HEK293 (cell line): ENCODE results near the gene PSMD6.
A peak's percentile ranks its signal among the peaks of the same experiment; 100 is the strongest.

ENCODE experiments used
- CTCF ChIA-PET: fragments of 350-600 bp; formaldehyde crosslinking; extraction: SDS; loops from one replicate; lab custom pipeline; 2021; ENCODE audit warnings: antibody characterized with exemption; lab: Yijun Ruan, JAX
- POLR2A ChIA-PET: fragments of 300-600 bp; formaldehyde crosslinking; extraction: SDS; loops from one replicate; lab custom pipeline; 2020; ENCODE audit warnings: antibody characterized with exemption, inconsistent platforms; lab: Yijun Ruan, JAX
- H3K27ac ChIP-seq: fragments of 200-500 bp; sonication (Bioruptor generic); 2 replicates; pipeline ENCODE4 v1.5.1; 2014; ENCODE audit warnings: low read depth, low read length, control low read depth, inconsistent platforms; ENCODE audit errors: extremely low read depth
- H3K36me3 ChIP-seq, 2 experiments: fragments of 200-500 bp in 1 of 2; sonication (Bioruptor generic) in 1 of 2; 1 replicate in 1 of 2; 2 replicates in 1 of 2; pipeline ENCODE4 v1.5.1; 2014 to 2017; ENCODE audit warnings: inconsistent platforms in 2 of 2, low read length in 2 of 2; ENCODE audit not compliant: control insufficient read depth in 2 of 2, insufficient read depth in 1 of 2
- H3K4me1 ChIP-seq: fragments of 200-500 bp; sonication (Bioruptor generic); 2 replicates; pipeline ENCODE4 v1.5.1; 2014; ENCODE audit warnings: mild to moderate bottlenecking, low read length, inconsistent platforms; ENCODE audit not compliant: control insufficient read depth, insufficient read depth
- H3K4me3 ChIP-seq: 2 replicates; pipeline ENCODE4 v1.5.1; 2011; ENCODE audit warnings: low read depth, mild to moderate bottlenecking, control low read depth, low read length, moderate library complexity
- H3K9me3 ChIP-seq: fragments of 200-500 bp; sonication (Bioruptor generic); 2 replicates; pipeline ENCODE4 v1.5.1; 2014; ENCODE audit warnings: low read depth, low read length, inconsistent platforms; ENCODE audit not compliant: control insufficient read depth, insufficient read depth
- FEZF1 ChIP-seq: fragments of 450-650 bp; formaldehyde crosslinking; IDR thresholded peaks from 2 replicates; pipeline ENCODE4 v1.5.1; 2016; ENCODE audit warnings: missing biosample characterization, missing genetic modification characterization
- MYNN ChIP-seq: fragments of 450-650 bp; formaldehyde crosslinking; IDR thresholded peaks from 2 replicates; pipeline ENCODE4 v1.5.1; 2016; ENCODE audit warnings: missing biosample characterization, missing genetic modification characterization, borderline replicate concordance
- ZBTB20 ChIP-seq: fragments of 450-650 bp; formaldehyde crosslinking; IDR thresholded peaks from 2 replicates; pipeline ENCODE4 v1.5.1; 2016; ENCODE audit warnings: missing biosample characterization, missing genetic modification characterization
- ZBTB8A ChIP-seq: fragments of 450-650 bp; formaldehyde crosslinking; IDR thresholded peaks from 2 replicates; pipeline ENCODE4 v1.5.1; 2016; ENCODE audit warnings: missing biosample characterization, missing genetic modification characterization
- ZEB2 ChIP-seq: fragments of 450-650 bp; formaldehyde crosslinking; IDR thresholded peaks from 2 replicates; pipeline ENCODE4 v1.5.1; 2016; ENCODE audit warnings: missing biosample characterization, missing genetic modification characterization
- ZFP37 ChIP-seq: fragments of 450-650 bp; formaldehyde crosslinking; IDR thresholded peaks from 2 replicates; pipeline ENCODE4 v1.5.1; 2016; ENCODE audit warnings: missing biosample characterization, missing genetic modification characterization
- ZNF10 ChIP-seq: fragments of 450-650 bp; formaldehyde crosslinking; IDR thresholded peaks from 2 replicates; pipeline ENCODE4 v1.5.1; 2017; ENCODE audit warnings: missing biosample characterization, missing genetic modification characterization
- ZNF138 ChIP-seq: fragments of 450-650 bp; formaldehyde crosslinking; IDR thresholded peaks from 2 replicates; pipeline ENCODE4 v1.5.1; 2016; ENCODE audit warnings: missing biosample characterization, missing genetic modification characterization, borderline replicate concordance
- ZNF211 ChIP-seq: fragments of 450-650 bp; formaldehyde crosslinking; IDR thresholded peaks from 2 replicates; pipeline ENCODE4 v1.5.1; 2016; ENCODE audit warnings: low read depth, missing biosample characterization, missing genetic modification characterization
- ZNF324 ChIP-seq: fragments of 450-650 bp; formaldehyde crosslinking; IDR thresholded peaks from 2 replicates; pipeline ENCODE4 v1.5.1; 2016; ENCODE audit warnings: missing biosample characterization, missing genetic modification characterization
- ZNF626 ChIP-seq: fragments of 450-650 bp; sonication (Bioruptor Pico); formaldehyde crosslinking; IDR thresholded peaks from 2 replicates; pipeline ENCODE4 v1.5.1; 2018; ENCODE audit warnings: missing biosample characterization, missing genetic modification characterization, inconsistent platforms
- ZNF664 ChIP-seq: fragments of 450-650 bp; formaldehyde crosslinking; IDR thresholded peaks from 2 replicates; pipeline ENCODE4 v1.5.1; 2016; ENCODE audit warnings: missing biosample characterization, missing genetic modification characterization
- TF ChIP-seq, protein P1 (sequence below): fragments of 450-650 bp; formaldehyde crosslinking; IDR thresholded peaks from 2 replicates; pipeline ENCODE4 v1.5.1; 2016; ENCODE audit warnings: missing biosample characterization, missing genetic modification characterization
- TF ChIP-seq, protein P2 (sequence below): fragments of 450-650 bp; formaldehyde crosslinking; IDR thresholded peaks from 2 replicates; pipeline ENCODE4 v1.5.1; 2016; ENCODE audit warnings: missing biosample characterization, missing genetic modification characterization
- TF ChIP-seq, protein P3 (sequence below): fragments of 450-650 bp; formaldehyde crosslinking; IDR thresholded peaks from 2 replicates; pipeline ENCODE4 v1.5.1; 2016; ENCODE audit warnings: missing biosample characterization, missing genetic modification characterization

The PSMD6 gene

DNA sequence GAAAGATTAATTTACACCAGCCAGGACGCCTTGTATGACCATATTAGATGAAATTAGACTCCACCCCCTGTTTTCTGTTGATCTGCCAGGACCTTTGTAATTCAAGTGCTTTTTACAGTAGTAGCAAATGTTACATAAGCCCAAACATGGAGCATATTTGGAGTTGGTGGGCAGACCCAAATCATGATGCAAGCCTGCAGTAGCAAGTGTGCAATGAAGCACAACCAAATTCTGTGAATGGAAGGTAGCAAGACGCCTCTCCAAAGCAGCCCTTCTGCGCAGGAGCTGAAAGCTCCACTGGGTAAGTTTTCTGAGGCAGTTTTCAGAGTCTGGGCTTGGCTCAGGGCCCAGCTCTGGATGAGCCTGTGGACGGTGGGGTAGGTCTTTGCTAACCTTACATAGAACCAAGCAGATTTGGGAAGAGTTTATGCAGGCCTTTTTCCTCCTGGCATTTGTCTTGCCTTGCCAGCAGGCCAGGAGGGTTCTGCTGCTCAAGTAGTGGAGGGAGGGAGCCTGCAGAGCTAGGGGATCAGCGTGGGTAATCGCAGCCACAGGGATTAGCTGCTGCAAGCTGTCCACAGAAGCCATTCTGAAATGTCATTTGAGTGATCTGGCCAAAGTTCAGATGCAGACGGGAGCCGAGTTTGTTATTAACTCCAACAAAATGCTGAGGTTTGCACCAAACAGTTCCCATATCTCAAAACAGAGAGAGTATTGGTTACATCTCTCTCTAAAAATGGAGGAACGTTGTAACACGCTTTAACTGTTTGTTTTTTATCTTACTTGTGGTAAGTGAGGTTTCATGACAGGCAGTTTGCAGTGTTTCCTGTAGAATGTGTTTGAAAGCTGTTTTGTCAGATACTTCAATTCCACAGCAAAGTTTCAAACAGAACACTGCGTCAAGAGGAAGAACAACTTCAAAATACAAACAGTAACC lies 55.4 kb downstream of the PSMD6 start (continued):
- TF ChIP-seq, protein P1, sequence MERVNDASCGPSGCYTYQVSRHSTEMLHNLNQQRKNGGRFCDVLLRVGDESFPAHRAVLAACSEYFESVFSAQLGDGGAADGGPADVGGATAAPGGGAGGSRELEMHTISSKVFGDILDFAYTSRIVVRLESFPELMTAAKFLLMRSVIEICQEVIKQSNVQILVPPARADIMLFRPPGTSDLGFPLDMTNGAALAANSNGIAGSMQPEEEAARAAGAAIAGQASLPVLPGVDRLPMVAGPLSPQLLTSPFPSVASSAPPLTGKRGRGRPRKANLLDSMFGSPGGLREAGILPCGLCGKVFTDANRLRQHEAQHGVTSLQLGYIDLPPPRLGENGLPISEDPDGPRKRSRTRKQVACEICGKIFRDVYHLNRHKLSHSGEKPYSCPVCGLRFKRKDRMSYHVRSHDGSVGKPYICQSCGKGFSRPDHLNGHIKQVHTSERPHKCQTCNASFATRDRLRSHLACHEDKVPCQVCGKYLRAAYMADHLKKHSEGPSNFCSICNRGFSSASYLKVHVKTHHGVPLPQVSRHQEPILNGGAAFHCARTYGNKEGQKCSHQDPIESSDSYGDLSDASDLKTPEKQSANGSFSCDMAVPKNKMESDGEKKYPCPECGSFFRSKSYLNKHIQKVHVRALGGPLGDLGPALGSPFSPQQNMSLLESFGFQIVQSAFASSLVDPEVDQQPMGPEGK (tag by site-specific recombination): 0 out of 2 replicates have a peak, but pooled peaks have one; percentile 14
- TF ChIP-seq ZNF10: peak; percentile 68; the same call in 1 of the 2 replicates
- TF ChIP-seq, protein P2, sequence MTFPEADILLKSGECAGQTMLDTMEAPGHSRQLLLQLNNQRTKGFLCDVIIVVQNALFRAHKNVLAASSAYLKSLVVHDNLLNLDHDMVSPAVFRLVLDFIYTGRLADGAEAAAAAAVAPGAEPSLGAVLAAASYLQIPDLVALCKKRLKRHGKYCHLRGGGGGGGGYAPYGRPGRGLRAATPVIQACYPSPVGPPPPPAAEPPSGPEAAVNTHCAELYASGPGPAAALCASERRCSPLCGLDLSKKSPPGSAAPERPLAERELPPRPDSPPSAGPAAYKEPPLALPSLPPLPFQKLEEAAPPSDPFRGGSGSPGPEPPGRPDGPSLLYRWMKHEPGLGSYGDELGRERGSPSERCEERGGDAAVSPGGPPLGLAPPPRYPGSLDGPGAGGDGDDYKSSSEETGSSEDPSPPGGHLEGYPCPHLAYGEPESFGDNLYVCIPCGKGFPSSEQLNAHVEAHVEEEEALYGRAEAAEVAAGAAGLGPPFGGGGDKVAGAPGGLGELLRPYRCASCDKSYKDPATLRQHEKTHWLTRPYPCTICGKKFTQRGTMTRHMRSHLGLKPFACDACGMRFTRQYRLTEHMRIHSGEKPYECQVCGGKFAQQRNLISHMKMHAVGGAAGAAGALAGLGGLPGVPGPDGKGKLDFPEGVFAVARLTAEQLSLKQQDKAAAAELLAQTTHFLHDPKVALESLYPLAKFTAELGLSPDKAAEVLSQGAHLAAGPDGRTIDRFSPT: no peak
- TF ChIP-seq ZBTB20 (tag by site-specific recombination): 0 out of 2 replicates have a peak, but pooled peaks have one; percentile 13
- no peak for TF ChIP-seq ZNF138 (tag by site-specific recombination)
- TF ChIP-seq ZEB2 (tag by site-specific recombination): peak; percentile 26; the same call in 1 of the 2 replicates
- peak; percentile 21; the same call in 1 of the 2 replicates for TF ChIP-seq ZBTB8A
- no peak for TF ChIP-seq ZNF211 (tag by site-specific recombination)
- TF ChIP-seq ZNF626 (tag by site-specific recombination): no peak

DNA sequence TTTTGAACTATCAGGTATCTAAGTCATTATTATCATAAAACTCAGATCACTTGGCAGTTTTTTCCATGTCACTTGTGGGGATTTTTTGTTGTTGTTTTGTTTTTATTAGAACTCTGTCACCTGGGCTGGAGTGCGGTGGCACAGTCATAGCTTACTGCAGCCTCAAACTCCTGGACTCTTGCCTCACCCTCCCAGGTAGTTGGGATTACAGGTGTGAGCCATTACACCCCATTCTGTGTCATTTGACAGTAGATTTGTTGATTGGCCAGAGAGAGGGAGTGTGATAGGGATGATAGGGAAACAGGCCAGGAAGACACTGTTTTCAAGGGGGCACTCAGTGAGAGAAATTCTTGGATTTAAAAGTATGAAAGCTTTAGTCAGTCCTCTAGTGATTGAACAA lies 56.4 kb downstream of the PSMD6 start:
- Histone ChIP-seq H3K4me1 (peaks cover 26% of the 10 kb centered on the region), H3K4me3 (no peak overlapping the region), H3K9me3 (no peaks in the 10 kb centered on the region), H3K36me3 (no peaks in the 10 kb centered on the region), H3K27ac (no peak overlapping the region)
- ChIA-PET CTCF (interaction anchor here (1.7 kb wide), 1 partner anchor 26 kb away, joined by 7 read pairs; no protein-coding TSS in a partner anchor), POLR2A (no interaction called here)
- TF ChIP-seq, protein P3, sequence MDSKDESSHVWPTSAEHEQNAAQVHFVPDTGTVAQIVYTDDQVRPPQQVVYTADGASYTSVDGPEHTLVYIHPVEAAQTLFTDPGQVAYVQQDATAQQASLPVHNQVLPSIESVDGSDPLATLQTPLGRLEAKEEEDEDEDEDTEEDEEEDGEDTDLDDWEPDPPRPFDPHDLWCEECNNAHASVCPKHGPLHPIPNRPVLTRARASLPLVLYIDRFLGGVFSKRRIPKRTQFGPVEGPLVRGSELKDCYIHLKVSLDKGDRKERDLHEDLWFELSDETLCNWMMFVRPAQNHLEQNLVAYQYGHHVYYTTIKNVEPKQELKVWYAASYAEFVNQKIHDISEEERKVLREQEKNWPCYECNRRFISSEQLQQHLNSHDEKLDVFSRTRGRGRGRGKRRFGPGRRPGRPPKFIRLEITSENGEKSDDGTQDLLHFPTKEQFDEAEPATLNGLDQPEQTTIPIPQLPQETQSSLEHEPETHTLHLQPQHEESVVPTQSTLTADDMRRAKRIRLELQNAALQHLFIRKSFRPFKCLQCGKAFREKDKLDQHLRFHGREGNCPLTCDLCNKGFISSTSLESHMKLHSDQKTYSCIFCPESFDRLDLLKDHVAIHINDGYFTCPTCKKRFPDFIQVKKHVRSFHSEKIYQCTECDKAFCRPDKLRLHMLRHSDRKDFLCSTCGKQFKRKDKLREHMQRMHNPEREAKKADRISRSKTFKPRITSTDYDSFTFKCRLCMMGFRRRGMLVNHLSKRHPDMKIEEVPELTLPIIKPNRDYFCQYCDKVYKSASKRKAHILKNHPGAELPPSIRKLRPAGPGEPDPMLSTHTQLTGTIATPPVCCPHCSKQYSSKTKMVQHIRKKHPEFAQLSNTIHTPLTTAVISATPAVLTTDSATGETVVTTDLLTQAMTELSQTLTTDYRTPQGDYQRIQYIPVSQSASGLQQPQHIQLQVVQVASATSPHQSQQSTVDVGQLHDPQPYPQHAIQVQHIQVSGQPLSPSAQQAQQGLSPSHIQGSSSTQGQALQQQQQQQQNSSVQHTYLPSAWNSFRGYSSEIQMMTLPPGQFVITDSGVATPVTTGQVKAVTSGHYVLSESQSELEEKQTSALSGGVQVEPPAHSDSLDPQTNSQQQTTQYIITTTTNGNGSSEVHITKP (tag by site-specific recombination): 0 out of 2 replicates have a peak, but pooled peaks have one; percentile 14
- no peak for TF ChIP-seq ZFP37 (tag by site-specific recombination)
- no peak for TF ChIP-seq FEZF1

DNA sequence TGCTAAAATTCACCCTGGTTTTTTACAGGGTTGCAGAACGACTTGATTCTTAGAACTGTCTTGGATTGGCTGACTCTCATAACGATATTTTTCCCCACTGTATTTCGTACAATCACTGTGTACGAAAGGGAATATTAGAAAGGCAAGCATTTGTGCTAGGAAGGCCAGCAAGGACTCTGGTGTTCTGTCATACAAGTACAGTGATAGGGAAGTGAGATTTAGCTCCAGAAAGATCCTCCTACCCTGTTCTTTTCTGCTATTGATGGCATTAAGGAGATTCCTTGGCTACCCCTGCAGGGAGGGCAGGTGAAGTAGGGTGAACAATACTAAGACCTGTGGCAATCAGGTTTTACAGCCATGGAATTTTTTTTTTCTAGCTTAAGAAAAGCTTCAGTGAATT lies 57.3 kb downstream of the PSMD6 start:
- CTCF ChIA-PET: interaction anchor here (1.7 kb wide), 1 partner anchor 27 kb away, joined by 7 read pairs; no protein-coding TSS in a partner anchor

More for the DNA sequence above, 57.3 kb downstream of the PSMD6 start:
- H3K36me3 ChIP-seq: no peaks in the 10 kb centered on the region
- H3K9me3 ChIP-seq: no peaks in the 10 kb centered on the region
- no peak overlapping the region for H3K27ac ChIP-seq
- POLR2A ChIA-PET: no interaction called here
- TF ChIP-seq MYNN (tag by site-specific recombination) (no peak), ZNF664 (tag by site-specific recombination) (no peak), ZNF324 (no peak)
- H3K4me1 ChIP-seq: peaks cover 23% of the 10 kb centered on the region
- H3K4me3 ChIP-seq: no peak overlapping the region
